ENCODE results near the gene PRRC2B. TPM values are rescaled to one million over a fixed set of nuclear protein-coding genes. Genes with fewer than 3 reads are reported as not detected.

Gene PRRC2B
- total RNA-seq, 1 experiment from 2014 or later: 170 TPM

DNA sequence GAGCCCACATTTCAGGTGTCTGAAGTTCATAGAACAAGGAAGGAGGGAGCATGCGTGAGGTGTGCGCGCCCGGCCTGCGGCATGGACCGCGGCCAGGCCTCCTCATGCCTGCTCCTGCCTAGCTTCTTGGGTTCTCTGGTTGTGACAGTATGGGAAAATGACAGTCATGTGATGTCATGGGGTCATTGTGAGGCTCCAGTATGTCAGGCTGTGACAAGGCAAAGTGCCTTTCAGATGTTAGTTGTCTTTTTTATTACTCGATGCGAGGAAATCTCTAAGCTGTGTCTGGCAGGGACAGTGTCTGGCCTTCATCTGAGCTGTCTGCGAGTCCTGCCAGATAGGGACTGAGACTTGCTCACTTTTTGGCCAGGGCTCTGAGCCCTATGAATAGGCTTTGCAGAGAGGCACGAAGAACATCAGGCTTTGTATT is 123.9 kb downstream of the PRRC2B start:
- H3K9ac ChIP-seq (ENCODE audit: low read length): no peak overlapping the region
- H3K9me2 ChIP-seq (ENCODE audit: insufficient read depth): no peaks in the 10 kb centered on the region
- no peak overlapping the region for H3K27ac ChIP-seq (ENCODE audit: low read depth, low read length)
- no peaks in the 10 kb centered on the region for H3K9me3 ChIP-seq (ENCODE audit: control insufficient read depth in 1 of 2, insufficient read depth in 1 of 2, low read depth in 1 of 2, low read length in 2 of 2)
- H3K4me2 ChIP-seq (ENCODE audit: low read length): no peak overlapping the region
- DNase-seq (ENCODE audit: low read depth, low spot score) (no peak), ATAC-seq (no peak)
- intact Hi-C loops (cut with micrococcal nuclease): no loop called here
- H3K4me3 ChIP-seq (replicated peaks in 1 of 2; ENCODE audit: low read depth in 1 of 2, low read length in 2 of 2): no peak overlapping the region
- ChIA-PET CTCF (no interaction called here), RAD21 (ENCODE audit: low non-redundant PET in 1 of 2, low total read pairs in 2 of 2, uncharacterized antibody in 2 of 2, unreplicated experiment in 2 of 2) (no interaction called here), POLR2A (no interaction called here)
- H3K79me2 ChIP-seq (ENCODE audit: insufficient read depth, low read length): no peaks in the 10 kb centered on the region
- no TSS peak for BruUV-seq (replicated peaks)
- no peak overlapping the region for H2AFZ ChIP-seq (ENCODE audit: low read depth, low read length, poor library complexity, severe bottlenecking)
- H3K4me1 ChIP-seq (ENCODE audit: control insufficient read depth in 1 of 2, insufficient read depth in 2 of 2, low read length in 2 of 2): no peaks in the 10 kb centered on the region
- TF ChIP-seq SP1 (IDR thresholded peaks at IDR 0.05; ENCODE audit: low read depth) (no peak), FOSL1 (IDR thresholded peaks at IDR 0.05; ENCODE audit: low read depth) (no peak), POLR2A (IDR thresholded peaks at IDR 0.05; ENCODE audit: borderline replicate concordance, extremely low read depth, insufficient read depth, insufficient read length) (no peak), ELF1 (IDR thresholded peaks at IDR 0.05; ENCODE audit: borderline replicate concordance, low read depth) (no peak), YY1 (IDR thresholded peaks at IDR 0.05; ENCODE audit: extremely low read depth, insufficient replicate concordance, low read depth, low read length) (no peak), EZH2phosphoT487 (IDR thresholded peaks at IDR 0.05; ENCODE audit: borderline replicate concordance) (no peak)
- TF ChIP-seq, protein P1, sequence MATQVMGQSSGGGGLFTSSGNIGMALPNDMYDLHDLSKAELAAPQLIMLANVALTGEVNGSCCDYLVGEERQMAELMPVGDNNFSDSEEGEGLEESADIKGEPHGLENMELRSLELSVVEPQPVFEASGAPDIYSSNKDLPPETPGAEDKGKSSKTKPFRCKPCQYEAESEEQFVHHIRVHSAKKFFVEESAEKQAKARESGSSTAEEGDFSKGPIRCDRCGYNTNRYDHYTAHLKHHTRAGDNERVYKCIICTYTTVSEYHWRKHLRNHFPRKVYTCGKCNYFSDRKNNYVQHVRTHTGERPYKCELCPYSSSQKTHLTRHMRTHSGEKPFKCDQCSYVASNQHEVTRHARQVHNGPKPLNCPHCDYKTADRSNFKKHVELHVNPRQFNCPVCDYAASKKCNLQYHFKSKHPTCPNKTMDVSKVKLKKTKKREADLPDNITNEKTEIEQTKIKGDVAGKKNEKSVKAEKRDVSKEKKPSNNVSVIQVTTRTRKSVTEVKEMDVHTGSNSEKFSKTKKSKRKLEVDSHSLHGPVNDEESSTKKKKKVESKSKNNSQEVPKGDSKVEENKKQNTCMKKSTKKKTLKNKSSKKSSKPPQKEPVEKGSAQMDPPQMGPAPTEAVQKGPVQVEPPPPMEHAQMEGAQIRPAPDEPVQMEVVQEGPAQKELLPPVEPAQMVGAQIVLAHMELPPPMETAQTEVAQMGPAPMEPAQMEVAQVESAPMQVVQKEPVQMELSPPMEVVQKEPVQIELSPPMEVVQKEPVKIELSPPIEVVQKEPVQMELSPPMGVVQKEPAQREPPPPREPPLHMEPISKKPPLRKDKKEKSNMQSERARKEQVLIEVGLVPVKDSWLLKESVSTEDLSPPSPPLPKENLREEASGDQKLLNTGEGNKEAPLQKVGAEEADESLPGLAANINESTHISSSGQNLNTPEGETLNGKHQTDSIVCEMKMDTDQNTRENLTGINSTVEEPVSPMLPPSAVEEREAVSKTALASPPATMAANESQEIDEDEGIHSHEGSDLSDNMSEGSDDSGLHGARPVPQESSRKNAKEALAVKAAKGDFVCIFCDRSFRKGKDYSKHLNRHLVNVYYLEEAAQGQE (IDR thresholded peaks at IDR 0.05; ENCODE audit: low read depth): no peak
- TF ChIP-seq, protein P2, sequence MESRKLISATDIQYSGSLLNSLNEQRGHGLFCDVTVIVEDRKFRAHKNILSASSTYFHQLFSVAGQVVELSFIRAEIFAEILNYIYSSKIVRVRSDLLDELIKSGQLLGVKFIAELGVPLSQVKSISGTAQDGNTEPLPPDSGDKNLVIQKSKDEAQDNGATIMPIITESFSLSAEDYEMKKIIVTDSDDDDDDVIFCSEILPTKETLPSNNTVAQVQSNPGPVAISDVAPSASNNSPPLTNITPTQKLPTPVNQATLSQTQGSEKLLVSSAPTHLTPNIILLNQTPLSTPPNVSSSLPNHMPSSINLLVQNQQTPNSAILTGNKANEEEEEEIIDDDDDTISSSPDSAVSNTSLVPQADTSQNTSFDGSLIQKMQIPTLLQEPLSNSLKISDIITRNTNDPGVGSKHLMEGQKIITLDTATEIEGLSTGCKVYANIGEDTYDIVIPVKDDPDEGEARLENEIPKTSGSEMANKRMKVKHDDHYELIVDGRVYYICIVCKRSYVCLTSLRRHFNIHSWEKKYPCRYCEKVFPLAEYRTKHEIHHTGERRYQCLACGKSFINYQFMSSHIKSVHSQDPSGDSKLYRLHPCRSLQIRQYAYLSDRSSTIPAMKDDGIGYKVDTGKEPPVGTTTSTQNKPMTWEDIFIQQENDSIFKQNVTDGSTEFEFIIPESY (IDR thresholded peaks at IDR 0.05; ENCODE audit: extremely low read depth, insufficient replicate concordance, low read length): no peak
- peaks cover 19 to 42% of the 10 kb centered on the region in 2 experiments for H3K36me3 ChIP-seq (ENCODE audit: control insufficient read depth in 1 of 2, insufficient read depth in 2 of 2, low read length in 2 of 2)
- H4K20me1 ChIP-seq (ENCODE audit: insufficient read depth): no peaks in the 10 kb centered on the region
- H3K27me3 ChIP-seq (ENCODE audit: insufficient read depth, low read length): no peaks in the 10 kb centered on the region

Data from HCT116 (cell line).